GM06990 (cell line): Measurements from ENCODE around the gene HOMER1.

Experiments
- DNase-seq: peaks from one replicate; pipeline ENCODE4 v3.0.0-alpha.2; 2011; ENCODE audit not compliant: insufficient read length; ENCODE audit errors: extremely low read depth
- H3K27me3 ChIP-seq: replicated peaks from 2 replicates; pipeline ENCODE4 v1.6.0; 2011; ENCODE audit warnings: low read length; ENCODE audit not compliant: control insufficient read depth, insufficient read depth
- H3K36me3 ChIP-seq: 2 replicates; pipeline ENCODE4 v1.5.1; 2011; ENCODE audit warnings: low read length; ENCODE audit not compliant: control insufficient read depth, insufficient read depth
- H3K4me3 ChIP-seq: replicated peaks from 2 replicates; pipeline ENCODE4 v1.5.1; 2011; ENCODE audit warnings: low read depth, mild to moderate bottlenecking, control low read depth, low read length
- CTCF ChIP-seq: IDR thresholded peaks from 2 replicates; pipeline ENCODE4 v1.5.1; 2011; ENCODE audit warnings: low read length, control low read depth, mild to moderate bottlenecking, inconsistent platforms; ENCODE audit not compliant: insufficient read depth, poor library complexity, severe bottlenecking

Gene HOMER1

GRCh38 chr5:79349881-79350280 lies 164.1 kb downstream of the HOMER1 start:
- Histone ChIP-seq H3K27me3 (no peaks in the 10 kb centered on the region), H3K36me3 (no peaks in the 10 kb centered on the region), H3K4me3 (no peak overlapping the region)
- no peak for TF ChIP-seq CTCF
- no peak for DNase-seq

GRCh38 chr5:79349047-79349446 lies 164.9 kb downstream of the HOMER1 start:
- Histone ChIP-seq H3K36me3 (no peaks in the 10 kb centered on the region), H3K4me3 (no peak overlapping the region), H3K27me3 (no peaks in the 10 kb centered on the region)
- DNase-seq = no peak
- TF ChIP-seq CTCF = no peak

- H3K4me3 ChIP-seq = no peak overlapping the region
- TF ChIP-seq CTCF = no peak
- no peaks in the 10 kb centered on the region for H3K36me3 ChIP-seq
- DNase-seq = no peak
- no peaks in the 10 kb centered on the region for H3K27me3 ChIP-seq
These were observed 167.5 kb downstream of the HOMER1 start for GRCh38 chr5:79346420-79346824.

GRCh38 chr5:79333852-79334557 lies 179.9 kb downstream of the HOMER1 start:
- no peak for DNase-seq

GRCh38 chr5:79330071-79330470 lies 183.9 kb downstream of the HOMER1 start:
- no peak for TF ChIP-seq CTCF
- no peaks in the 10 kb centered on the region; the same call in 1 of the 2 replicates for H3K27me3 ChIP-seq
- no peaks in the 10 kb centered on the region for H3K36me3 ChIP-seq
- DNase-seq = no peak
- no peak overlapping the region for H3K4me3 ChIP-seq

More at GRCh38 chr5:79333852-79334557, 179.9 kb downstream of the HOMER1 start:
- Histone ChIP-seq H3K36me3 (no peaks in the 10 kb centered on the region), H3K27me3 (no peaks in the 10 kb centered on the region; the same call in 1 of the 2 replicates), H3K4me3 (no peak overlapping the region)
- no peak for TF ChIP-seq CTCF
